ENCODE data around the gene STYXL2.

Gene STYXL2

GRCh38 chr1:167082511-167083027 lies 11.3 kb upstream of the STYXL2 start:
- peak; percentile 48 for DNase-seq (ENCODE audit: low read depth)
- TF ChIP-seq MYC (IDR thresholded peaks at IDR 0.05; ENCODE audit: low read depth, low read length) (no peak), MAX (IDR thresholded peaks at IDR 0.05; ENCODE audit: low read depth, low read length) (no peak)
- H3K4me3 ChIP-seq (ENCODE audit: low read depth, low read length) = no peak overlapping the region

GRCh38 chr1:167083066-167083665 lies 10.7 kb upstream of the STYXL2 start:
- TF ChIP-seq MAX (IDR thresholded peaks at IDR 0.05; ENCODE audit: low read depth, low read length) (no peak), CTCF (IDR thresholded peaks at IDR 0.05; ENCODE audit: low read depth, low read length) (no peak)
- no peak for DNase-seq (ENCODE audit: low read depth)
- no peak overlapping the region for H3K4me3 ChIP-seq (ENCODE audit: low read depth, low read length)

GRCh38 chr1:167083871-167084270 lies 10.0 kb upstream of the STYXL2 start:
- H3K4me3 ChIP-seq (ENCODE audit: low read depth, low read length) = no peak overlapping the region
- DNase-seq (ENCODE audit: low read depth) = no peak
- TF ChIP-seq MAX (IDR thresholded peaks at IDR 0.05; ENCODE audit: low read depth, low read length) (no peak), MYC (IDR thresholded peaks at IDR 0.05; ENCODE audit: low read depth, low read length) (no peak)

GRCh38 chr1:167084757-167085156 lies 9.1 kb upstream of the STYXL2 start:
- TF ChIP-seq CTCF (IDR thresholded peaks at IDR 0.05; ENCODE audit: low read depth, low read length) (no peak), MYC (IDR thresholded peaks at IDR 0.05; ENCODE audit: low read depth, low read length) (no peak), POLR2A (IDR thresholded peaks at IDR 0.05; ENCODE audit: extremely low read depth, insufficient read length) (no peak), MAX (IDR thresholded peaks at IDR 0.05; ENCODE audit: low read depth, low read length) (no peak)
- H3K4me3 ChIP-seq (ENCODE audit: low read depth, low read length) = no peak overlapping the region

GRCh38 chr1:167086033-167086432 lies 7.8 kb upstream of the STYXL2 start:
- H3K4me3 ChIP-seq (ENCODE audit: low read depth, low read length) = no peak overlapping the region
- no peak for TF ChIP-seq CTCF (IDR thresholded peaks at IDR 0.05; ENCODE audit: low read depth, low read length)
- TF ChIP-seq MAX (IDR thresholded peaks at IDR 0.05; ENCODE audit: low read depth, low read length) = no peak
- no peak for TF ChIP-seq POLR2A (IDR thresholded peaks at IDR 0.05; ENCODE audit: extremely low read depth, insufficient read length)
- TF ChIP-seq MYC (IDR thresholded peaks at IDR 0.05; ENCODE audit: low read depth, low read length) = no peak
- no peak for DNase-seq (ENCODE audit: low read depth)

More at GRCh38 chr1:167084757-167085156, 9.1 kb upstream of the STYXL2 start:
- DNase-seq (ENCODE audit: low read depth) = no peak

GRCh38 chr1:167086768-167087167 lies 7.1 kb upstream of the STYXL2 start:
- H3K4me3 ChIP-seq (ENCODE audit: low read depth, low read length) = no peak overlapping the region
- DNase-seq (ENCODE audit: low read depth) = no peak
- TF ChIP-seq MAX (IDR thresholded peaks at IDR 0.05; ENCODE audit: low read depth, low read length) = no peak

- no peak overlapping the region for H3K4me3 ChIP-seq (ENCODE audit: low read depth, low read length)
- DNase-seq (ENCODE audit: low read depth) = no peak
- TF ChIP-seq CTCF (IDR thresholded peaks at IDR 0.05; ENCODE audit: low read depth, low read length) (no peak), MYC (IDR thresholded peaks at IDR 0.05; ENCODE audit: low read depth, low read length) (no peak), MAX (IDR thresholded peaks at IDR 0.05; ENCODE audit: low read depth, low read length) (no peak), POLR2A (IDR thresholded peaks at IDR 0.05; ENCODE audit: extremely low read depth, insufficient read length) (no peak)
Observed at GRCh38 chr1:167088746-167089417, 5.0 kb upstream of the STYXL2 start.
